K562 (cell line): ENCODE data around the gene RASSF10.

Experiments used
- E2F6 ChIP-seq, 2 experiments: IDR thresholded peaks; 2 replicates each; pipeline ENCODE4 v1.6.1; 2011; ENCODE audit warnings: borderline replicate concordance in 1 of 2, control low read depth in 1 of 2, low read depth in 1 of 2, low read length in 1 of 2, mild to moderate bottlenecking in 1 of 2, mixed read lengths in 1 of 2, moderate library complexity in 1 of 2; ENCODE audit not compliant: insufficient read depth in 1 of 2, insufficient read length in 1 of 2, poor library complexity in 1 of 2, severe bottlenecking in 1 of 2; ENCODE audit errors: extremely low read depth in 1 of 2
- ERF ChIP-seq: fragments of 450-650 bp; formaldehyde crosslinking; IDR thresholded peaks from 2 replicates; pipeline ENCODE4 v1.4.0; 2020; ENCODE audit warnings: mild to moderate bottlenecking, mixed read lengths
- EZH2 ChIP-seq: IDR thresholded peaks from 2 replicates; pipeline ENCODE4 v1.6.1; 2012; ENCODE audit warnings: low read depth, mild to moderate bottlenecking, inconsistent platforms, low read length, borderline replicate concordance
- FOXA1 ChIP-seq: fragments of 450-650 bp; IDR thresholded peaks from 2 replicates; pipeline ENCODE4 v1.6.1; 2016; ENCODE audit warnings: mild to moderate bottlenecking, borderline replicate concordance
- KAT8 ChIP-seq: fragments of 450-650 bp; IDR thresholded peaks from 2 replicates; pipeline ENCODE4 v1.6.1; 2016; ENCODE audit warnings: low read depth, mild to moderate bottlenecking
- POLR2AphosphoS5 ChIP-seq: IDR thresholded peaks from 2 replicates; pipeline ENCODE4 v1.6.1; 2011; ENCODE audit warnings: mild to moderate bottlenecking, low read depth, low read length, moderate library complexity; ENCODE audit not compliant: control insufficient read depth, insufficient read depth
- TGIF2 ChIP-seq: sonication (generic); formaldehyde crosslinking; IDR thresholded peaks from 2 replicates; pipeline ENCODE4 v1.8.1; 2022; ENCODE audit warnings: mild to moderate bottlenecking, missing genetic modification reagents, moderate library complexity
- ZNF589 ChIP-seq: fragments of 200-800 bp; sonication (Bioruptor generic); IDR thresholded peaks from 2 replicates; pipeline ENCODE4 v1.6.1; 2016; ENCODE audit warnings: low read depth, missing genetic modification characterization, missing compliant biosample characterization
- TF ChIP-seq, protein P1 (sequence below), 2 experiments: fragments of 450-650 bp in 1 of 2; IDR thresholded peaks; 2 replicates each; pipeline ENCODE4 v1.6.1; 2011 to 2017; ENCODE audit warnings: low read depth in 2 of 2, antibody characterized with exemption in 1 of 2, borderline replicate concordance in 1 of 2, low read length in 1 of 2, mild to moderate bottlenecking in 1 of 2, mixed read lengths in 1 of 2; ENCODE audit not compliant: control insufficient read depth in 1 of 2

GRCh38 chr11:12964650-12965049 is 44.5 kb upstream of the RASSF10 start:
- TF ChIP-seq FOXA1 (no peak), TGIF2 (CRISPR knock-in tag) (no peak), ZNF589 (CRISPR knock-in tag) (no peak), EZH2 (no peak), ERF (no peak), POLR2AphosphoS5 (no peak; the same call in 1 of the 2 replicates), KAT8 (no peak), E2F6 (IDR thresholded peaks at IDR 0.05; ENCODE audit: borderline replicate concordance in 1 of 2, extremely low read depth in 1 of 2, insufficient read depth in 1 of 2, insufficient read length in 1 of 2, low read depth in 1 of 2, low read length in 1 of 2, poor library complexity in 1 of 2, severe bottlenecking in 1 of 2) (no peak)
- TF ChIP-seq, protein P1, sequence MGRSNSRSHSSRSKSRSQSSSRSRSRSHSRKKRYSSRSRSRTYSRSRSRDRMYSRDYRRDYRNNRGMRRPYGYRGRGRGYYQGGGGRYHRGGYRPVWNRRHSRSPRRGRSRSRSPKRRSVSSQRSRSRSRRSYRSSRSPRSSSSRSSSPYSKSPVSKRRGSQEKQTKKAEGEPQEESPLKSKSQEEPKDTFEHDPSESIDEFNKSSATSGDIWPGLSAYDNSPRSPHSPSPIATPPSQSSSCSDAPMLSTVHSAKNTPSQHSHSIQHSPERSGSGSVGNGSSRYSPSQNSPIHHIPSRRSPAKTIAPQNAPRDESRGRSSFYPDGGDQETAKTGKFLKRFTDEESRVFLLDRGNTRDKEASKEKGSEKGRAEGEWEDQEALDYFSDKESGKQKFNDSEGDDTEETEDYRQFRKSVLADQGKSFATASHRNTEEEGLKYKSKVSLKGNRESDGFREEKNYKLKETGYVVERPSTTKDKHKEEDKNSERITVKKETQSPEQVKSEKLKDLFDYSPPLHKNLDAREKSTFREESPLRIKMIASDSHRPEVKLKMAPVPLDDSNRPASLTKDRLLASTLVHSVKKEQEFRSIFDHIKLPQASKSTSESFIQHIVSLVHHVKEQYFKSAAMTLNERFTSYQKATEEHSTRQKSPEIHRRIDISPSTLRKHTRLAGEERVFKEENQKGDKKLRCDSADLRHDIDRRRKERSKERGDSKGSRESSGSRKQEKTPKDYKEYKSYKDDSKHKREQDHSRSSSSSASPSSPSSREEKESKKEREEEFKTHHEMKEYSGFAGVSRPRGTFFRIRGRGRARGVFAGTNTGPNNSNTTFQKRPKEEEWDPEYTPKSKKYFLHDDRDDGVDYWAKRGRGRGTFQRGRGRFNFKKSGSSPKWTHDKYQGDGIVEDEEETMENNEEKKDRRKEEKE (IDR thresholded peaks at IDR 0.05; ENCODE audit: borderline replicate concordance in 1 of 2, control insufficient read depth in 1 of 2, low read depth in 2 of 2, low read length in 1 of 2): no peak
